Sigmoid colon (tissue), 4 donors: ENCODE data around the gene GMDS.

ENCODE experiments used
- EP300 ChIP-seq, 4 donors: sonication (generic); formaldehyde crosslinking; IDR thresholded peaks; one replicate each; pipeline ENCODE4 v1.6.1; 2017; ENCODE audit warnings: antibody characterized with exemption in 4 of 4
- POLR2A ChIP-seq, 2 donors: fragments of 450-650 bp; IDR thresholded peaks; one replicate each; pipeline ENCODE4 v1.6.1; 2016; ENCODE audit warnings: antibody characterized with exemption in 2 of 2, mild to moderate bottlenecking in 2 of 2, moderate library complexity in 2 of 2
- POLR2AphosphoS5 ChIP-seq, 4 donors: sonication (generic); formaldehyde crosslinking; IDR thresholded peaks; one replicate each; pipeline ENCODE4 v1.6.1; 2017; ENCODE audit warnings: antibody characterized with exemption in 4 of 4
- TF ChIP-seq, protein P1 (sequence below), 4 experiments: fragments of 450-650 bp in 3 of 4; fragments of 200-600 bp in 1 of 4; IDR thresholded peaks; one replicate each; pipeline ENCODE4 v1.5.1; 2016 to 2019; ENCODE audit warnings: antibody characterized with exemption in 4 of 4, mild to moderate bottlenecking in 3 of 4, moderate library complexity in 2 of 4

DNA sequence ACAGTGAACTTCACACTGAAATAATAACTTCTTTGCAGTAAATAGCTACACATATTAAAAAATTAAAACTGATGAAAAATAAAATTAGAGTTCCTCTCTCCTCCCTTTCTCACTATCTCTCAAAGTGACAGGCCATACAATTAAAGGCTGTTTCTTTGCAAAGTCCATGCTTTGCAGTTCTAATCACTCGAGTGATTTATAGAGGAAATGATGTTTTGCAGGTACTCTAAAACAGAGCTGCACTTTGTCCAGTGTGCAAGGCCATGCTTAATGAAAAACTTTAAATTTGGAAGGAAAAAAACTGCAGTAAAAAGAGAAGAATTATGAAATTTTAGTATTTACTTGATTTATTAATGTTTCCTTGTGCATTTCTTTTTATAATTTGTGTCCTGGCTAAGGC, 112.5 kb downstream of the GMDS start:
- TF ChIP-seq POLR2A (IDR thresholded peaks at IDR 0.05) (no peak), POLR2AphosphoS5 (IDR thresholded peaks at IDR 0.05) (no peak), EP300 (IDR thresholded peaks at IDR 0.05) (no peak)
- TF ChIP-seq, protein P1, sequence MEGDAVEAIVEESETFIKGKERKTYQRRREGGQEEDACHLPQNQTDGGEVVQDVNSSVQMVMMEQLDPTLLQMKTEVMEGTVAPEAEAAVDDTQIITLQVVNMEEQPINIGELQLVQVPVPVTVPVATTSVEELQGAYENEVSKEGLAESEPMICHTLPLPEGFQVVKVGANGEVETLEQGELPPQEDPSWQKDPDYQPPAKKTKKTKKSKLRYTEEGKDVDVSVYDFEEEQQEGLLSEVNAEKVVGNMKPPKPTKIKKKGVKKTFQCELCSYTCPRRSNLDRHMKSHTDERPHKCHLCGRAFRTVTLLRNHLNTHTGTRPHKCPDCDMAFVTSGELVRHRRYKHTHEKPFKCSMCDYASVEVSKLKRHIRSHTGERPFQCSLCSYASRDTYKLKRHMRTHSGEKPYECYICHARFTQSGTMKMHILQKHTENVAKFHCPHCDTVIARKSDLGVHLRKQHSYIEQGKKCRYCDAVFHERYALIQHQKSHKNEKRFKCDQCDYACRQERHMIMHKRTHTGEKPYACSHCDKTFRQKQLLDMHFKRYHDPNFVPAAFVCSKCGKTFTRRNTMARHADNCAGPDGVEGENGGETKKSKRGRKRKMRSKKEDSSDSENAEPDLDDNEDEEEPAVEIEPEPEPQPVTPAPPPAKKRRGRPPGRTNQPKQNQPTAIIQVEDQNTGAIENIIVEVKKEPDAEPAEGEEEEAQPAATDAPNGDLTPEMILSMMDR (IDR thresholded peaks at IDR 0.05), result no peak
